GM18951 (cell line): ENCODE results near the gene PLA2G4C.

Source experiments
- POLR2A ChIP-seq: IDR thresholded peaks from 4 replicates; pipeline ENCODE4 v1.6.1; 2011; ENCODE audit warnings: mild to moderate bottlenecking; ENCODE audit not compliant: insufficient read length, insufficient read depth; ENCODE audit errors: extremely low read depth
- in situ Hi-C: fragments of 300-500 bp; cut with MboI; formaldehyde crosslinking; loops from one replicate; pipeline ENCODE4 v1.12.0; 2022; ENCODE audit warnings: low sequenced_read_pairs, mixed read lengths, inconsistent platforms; ENCODE audit not compliant: unreplicated experiment

Gene PLA2G4C

GRCh38 chr19:48059331-48059730 lies 51.3 kb downstream of the PLA2G4C start:
- in situ Hi-C loops, result no loop called here

GRCh38 chr19:48053856-48054255 lies 56.8 kb downstream of the PLA2G4C start:
- in situ Hi-C loops, result no loop called here
- TF ChIP-seq POLR2A, result no peak

More at GRCh38 chr19:48059331-48059730, 51.3 kb downstream of the PLA2G4C start:
- no peak for TF ChIP-seq POLR2A

- in situ Hi-C loops, result no loop called here
- TF ChIP-seq POLR2A, result no peak
Measured at GRCh38 chr19:48053076-48053475, 57.5 kb downstream of the PLA2G4C start.

DNA sequence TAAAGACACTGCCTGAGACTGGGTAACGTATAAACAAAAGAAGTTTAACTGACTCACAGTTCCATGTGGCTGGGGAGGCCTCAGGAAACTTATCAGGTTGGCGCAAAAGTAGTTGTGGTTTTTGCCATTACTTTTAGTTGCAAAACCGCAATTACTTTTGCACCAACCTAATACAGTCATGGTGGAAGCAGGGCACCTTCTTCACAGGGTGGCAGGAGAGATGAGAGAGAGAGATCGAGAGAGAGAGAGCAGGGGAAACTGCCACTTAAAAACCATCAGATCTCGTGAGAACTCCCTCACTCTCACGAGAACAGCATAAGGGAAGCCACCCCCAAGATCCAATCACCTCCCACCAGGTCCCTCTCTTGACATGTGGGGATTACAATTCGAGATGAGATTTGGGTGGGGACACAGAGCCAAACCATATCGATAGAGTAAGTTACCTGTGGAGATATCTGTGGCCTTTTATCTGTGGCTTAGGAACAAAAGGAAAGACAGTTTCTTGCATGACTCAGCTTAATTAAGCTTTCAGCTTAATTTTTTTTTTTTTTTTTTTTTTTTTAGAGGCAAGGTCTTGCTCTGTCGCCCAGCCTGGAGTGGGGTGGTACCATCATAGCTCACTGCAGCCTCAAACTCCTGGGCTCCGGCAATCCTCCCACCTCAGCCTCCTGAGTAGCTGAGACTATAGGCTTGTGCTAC lies 59.1 kb downstream of the PLA2G4C start:
- TF ChIP-seq POLR2A, result no peak
- in situ Hi-C loops, result no loop called here

DNA sequence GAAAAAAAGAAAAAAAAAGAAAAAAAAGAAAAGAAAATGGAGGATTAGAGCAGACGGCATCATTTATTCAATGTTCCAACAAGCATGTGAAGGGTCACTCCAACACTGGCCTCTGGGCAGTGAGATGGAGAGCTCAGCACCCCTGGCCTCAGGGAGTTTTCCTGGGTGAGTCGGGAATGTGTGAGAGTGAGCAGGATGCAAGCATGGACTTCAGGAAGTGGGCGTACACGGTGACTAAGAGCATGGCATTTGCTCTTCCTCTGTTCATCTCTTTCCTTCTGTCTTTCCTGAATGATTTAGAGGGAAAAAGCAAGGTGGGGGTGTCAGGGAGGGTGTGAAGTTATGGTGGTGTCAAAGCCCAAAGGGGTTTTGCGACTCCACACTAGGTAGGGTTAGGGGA lies 66.1 kb downstream of the PLA2G4C start:
- in situ Hi-C loops, result no loop called here
- TF ChIP-seq POLR2A, result no peak

GRCh38 chr19:48043675-48044258 lies 66.8 kb downstream of the PLA2G4C start, which contains the start of gene CABP5:
CABP5 (minus strand) TSS chr19:48044079; CDS start chr19:48043922, 157 bp downstream.
- in situ Hi-C loops, result no loop called here
- TF ChIP-seq POLR2A, result no peak

DNA sequence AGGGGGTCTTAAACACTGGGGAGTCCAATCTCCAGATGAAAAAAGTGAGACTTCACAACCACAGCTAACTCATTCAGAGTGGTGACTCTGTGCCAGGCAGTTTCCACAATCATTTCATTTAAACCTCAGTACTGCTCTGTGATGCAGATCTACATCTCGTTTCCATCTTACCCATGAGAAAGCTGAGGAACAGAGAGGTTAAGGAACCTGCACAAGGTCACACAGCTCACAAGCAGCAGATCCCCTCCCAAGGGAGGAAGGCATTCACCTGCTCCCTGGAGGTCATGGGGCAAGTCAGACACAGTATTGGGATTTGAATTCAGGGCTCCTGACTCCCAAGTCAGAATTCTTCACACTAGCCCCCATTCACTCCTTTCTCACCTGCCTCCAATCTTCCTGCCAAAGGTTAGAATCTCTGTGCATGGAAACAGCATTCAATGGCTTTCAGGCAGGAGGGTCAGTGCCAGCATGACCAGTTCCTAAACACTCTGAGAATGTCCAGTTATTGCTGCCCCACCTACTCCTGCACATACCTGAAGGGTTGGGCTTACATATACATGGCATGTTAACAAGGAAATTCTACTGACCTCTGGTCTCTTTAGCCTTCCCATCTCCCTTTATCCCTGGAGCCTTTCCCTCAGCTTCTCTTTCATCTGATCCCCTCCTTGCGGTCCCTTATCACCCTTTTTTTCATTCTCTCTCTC lies 68.6 kb downstream of the PLA2G4C start:
- TF ChIP-seq POLR2A, result no peak
- in situ Hi-C loops, result no loop called here

DNA sequence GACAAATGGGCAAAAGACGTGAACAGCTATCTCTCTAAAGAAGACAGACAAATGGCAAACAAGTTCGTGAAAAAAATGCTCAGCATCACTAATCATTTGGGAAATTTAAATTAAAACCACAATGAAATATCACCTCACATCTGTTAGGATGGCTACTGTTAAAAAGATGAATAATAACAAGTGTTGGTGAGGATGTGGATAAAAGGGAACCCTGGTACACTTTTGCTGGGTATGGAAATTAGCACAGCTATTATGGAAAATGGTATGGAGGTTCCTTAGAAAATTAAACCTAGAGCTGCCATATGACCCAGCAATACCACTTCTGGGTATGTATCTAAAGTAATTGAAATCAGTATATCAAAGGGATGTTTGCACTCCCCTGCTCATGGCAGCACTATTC lies 73.9 kb downstream of the PLA2G4C start:
- no peak for TF ChIP-seq POLR2A
- in situ Hi-C loops, result no loop called here

GRCh38 chr19:48033604-48034003 lies 77.0 kb downstream of the PLA2G4C start:
- in situ Hi-C loops, result no loop called here
- no peak for TF ChIP-seq POLR2A

DNA sequence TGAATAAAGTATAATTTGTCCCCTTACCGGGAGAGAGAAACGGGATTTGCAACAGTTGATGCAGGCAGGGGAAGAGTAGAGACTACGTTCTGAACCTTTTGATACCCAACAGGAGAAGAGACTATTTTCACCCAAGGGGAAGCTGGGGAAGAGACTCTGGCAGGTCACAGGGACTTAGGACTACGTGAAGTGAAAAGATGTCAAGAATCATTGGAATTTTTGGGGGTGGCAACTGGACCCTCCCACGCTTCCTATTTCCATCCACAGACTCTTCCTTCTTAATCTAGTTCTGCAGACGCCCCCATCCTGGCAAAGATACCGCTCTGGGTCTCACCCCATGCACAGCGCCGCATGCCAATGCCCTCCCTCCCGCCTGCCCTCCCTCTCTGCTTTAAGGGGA lies 80.5 kb downstream of the PLA2G4C start:
- TF ChIP-seq POLR2A, result no peak
- in situ Hi-C loops, result no loop called here

DNA sequence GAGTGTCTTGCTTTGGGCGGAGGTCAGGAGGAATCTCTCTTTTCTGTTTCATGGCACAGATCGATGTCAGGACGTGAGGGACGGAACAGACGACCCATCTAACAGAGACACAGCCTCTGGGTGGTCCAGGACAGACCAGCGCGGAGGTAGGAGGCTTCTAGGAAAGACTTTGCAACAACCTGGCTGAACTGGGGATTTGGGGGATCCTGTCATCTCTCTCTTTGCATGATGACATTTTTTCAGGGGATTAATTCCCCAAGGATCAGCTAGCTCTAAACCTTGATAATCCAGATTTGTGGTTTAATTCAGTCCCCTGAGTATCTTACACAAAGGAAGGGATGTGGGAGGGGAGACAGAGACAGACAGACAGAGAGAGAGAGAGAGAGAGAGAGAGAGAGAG lies 81.2 kb downstream of the PLA2G4C start:
- TF ChIP-seq POLR2A, result no peak
- in situ Hi-C loops, result no loop called here

DNA sequence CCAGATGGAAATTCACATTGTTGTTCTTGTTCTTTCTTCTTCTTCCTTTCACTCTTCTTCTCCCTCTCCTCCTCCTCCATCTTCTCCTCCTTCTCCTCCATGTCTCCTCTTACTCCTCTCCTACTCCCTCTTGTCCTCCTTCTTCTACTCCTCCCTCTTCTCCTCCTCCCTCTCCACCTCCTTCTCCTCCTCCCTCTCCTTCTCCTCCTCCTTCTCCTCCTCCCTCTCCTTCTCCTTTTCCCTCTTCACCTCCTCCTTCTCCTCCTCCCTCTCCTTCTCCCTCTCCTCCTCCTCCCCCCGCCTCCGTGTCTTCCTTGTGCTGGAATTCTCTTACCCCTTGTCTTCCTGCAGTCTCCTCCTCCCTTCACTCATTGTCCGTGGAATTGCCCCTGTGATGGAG lies 85.1 kb downstream of the PLA2G4C start:
- TF ChIP-seq POLR2A, result no peak
- in situ Hi-C loops, result no loop called here

DNA sequence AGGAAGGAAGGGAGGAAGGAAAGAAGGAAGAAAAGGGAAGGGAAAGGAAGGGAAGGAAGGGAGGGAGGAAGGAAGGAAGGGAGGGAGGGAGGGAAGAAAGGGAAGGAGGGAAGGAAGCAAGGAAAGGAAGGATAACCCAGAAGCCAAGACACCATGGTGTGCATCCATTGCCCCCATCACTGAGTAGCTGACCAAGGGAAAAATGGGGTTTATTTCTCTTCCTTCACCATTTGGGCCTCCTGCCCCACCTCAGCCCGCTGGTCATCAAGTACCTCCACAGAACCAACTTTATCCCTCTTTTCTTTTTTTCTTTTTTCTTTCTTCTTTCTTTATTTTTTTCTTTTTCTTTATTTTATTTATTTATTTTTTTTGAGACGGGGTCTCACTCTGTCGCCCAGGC lies 87.1 kb downstream of the PLA2G4C start:
- TF ChIP-seq POLR2A, result no peak
- in situ Hi-C loops, result no loop called here

DNA sequence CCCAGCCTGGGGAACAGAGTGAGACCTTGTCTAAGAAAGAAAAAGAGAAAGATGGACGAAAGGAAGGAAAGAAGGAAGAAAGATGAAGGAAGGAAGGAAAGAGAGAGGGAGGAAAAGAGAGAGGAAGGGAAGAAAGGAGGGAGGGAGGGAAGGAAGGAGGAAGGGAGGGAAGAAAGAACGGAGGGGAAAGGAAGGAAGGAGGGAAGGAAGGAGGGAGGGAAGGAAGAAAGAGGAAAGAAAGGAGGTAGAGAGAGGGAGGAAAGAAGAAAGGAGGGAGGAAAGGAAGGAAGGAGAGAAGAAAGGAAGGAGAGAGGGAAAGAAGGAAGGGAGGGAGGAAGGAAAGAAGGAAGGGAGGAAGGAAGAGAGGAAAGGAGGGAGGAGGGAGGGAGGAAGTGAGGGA lies 87.6 kb downstream of the PLA2G4C start:
- in situ Hi-C loops, result no loop called here
- TF ChIP-seq POLR2A, result no peak

DNA sequence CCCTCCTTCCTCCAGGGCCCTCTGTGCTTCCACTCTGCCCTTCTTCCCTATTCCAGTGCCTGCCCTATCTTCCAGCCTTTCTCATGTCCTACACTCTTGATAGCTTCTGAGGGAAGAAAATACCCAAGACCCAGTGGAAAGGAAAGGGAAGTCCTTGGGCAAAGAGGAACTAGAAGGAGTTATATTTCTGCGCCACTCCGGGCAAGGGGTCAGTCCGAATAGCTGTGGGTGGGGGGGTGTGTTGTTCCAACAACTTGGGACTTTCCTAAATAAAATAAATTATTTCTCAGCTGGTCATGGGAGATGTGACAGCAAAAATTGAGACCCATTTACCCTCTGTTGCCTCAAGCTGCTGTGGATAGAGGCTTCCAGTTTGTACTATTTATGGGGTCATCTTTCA lies 89.9 kb downstream of the PLA2G4C start:
- TF ChIP-seq POLR2A, result no peak
- in situ Hi-C loops, result no loop called here
